Stimulated activated CD4-positive, alpha-beta T cell treated with anti-CD3 and anti-CD28 coated beads, Interleukin-12 subunit alpha, Interleukin-12 subunit beta, amount 100 ng/mL, for 4 hours (primary cell): Measurements from ENCODE around the gene AZU1.

ENCODE experiments used
- DNase-seq: peaks from one replicate; pipeline ENCODE4 v3.0.0-alpha.2; 2020

The AZU1 gene, protein sequence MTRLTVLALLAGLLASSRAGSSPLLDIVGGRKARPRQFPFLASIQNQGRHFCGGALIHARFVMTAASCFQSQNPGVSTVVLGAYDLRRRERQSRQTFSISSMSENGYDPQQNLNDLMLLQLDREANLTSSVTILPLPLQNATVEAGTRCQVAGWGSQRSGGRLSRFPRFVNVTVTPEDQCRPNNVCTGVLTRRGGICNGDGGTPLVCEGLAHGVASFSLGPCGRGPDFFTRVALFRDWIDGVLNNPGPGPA

DNA sequence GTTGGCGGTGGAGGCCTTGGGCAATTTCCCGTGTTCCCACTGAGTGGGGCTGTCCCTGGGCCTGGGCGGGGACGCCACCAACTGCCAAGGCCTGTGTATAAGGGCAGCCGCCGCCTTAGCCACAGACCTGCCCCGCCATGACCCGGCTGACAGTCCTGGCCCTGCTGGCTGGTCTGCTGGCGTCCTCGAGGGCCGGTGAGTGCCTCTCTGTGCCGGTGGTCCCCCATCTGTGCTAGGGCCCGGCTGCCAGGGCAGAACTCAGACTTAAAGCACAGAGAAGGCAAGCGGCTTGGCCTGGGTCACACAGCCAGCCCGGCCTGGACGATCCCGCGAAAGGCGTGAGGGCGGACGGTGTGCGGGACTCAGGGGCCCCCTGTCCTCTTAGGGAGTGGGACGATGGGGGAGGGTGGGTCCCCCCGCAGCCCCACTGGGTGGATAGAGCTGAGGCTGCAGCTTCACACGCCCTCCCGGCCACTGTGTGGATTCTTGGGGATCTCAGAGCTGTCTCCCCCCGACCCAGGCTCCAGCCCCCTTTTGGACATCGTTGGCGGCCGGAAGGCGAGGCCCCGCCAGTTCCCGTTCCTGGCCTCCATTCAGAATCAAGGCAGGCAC, at the start of gene AZU1:
Gene AZU1 (plus strand): TSS at position 128 of the 612 bp plus-strand sequence. CDS start 10 bp downstream, at position 138.
- no peak for DNase-seq

DNA sequence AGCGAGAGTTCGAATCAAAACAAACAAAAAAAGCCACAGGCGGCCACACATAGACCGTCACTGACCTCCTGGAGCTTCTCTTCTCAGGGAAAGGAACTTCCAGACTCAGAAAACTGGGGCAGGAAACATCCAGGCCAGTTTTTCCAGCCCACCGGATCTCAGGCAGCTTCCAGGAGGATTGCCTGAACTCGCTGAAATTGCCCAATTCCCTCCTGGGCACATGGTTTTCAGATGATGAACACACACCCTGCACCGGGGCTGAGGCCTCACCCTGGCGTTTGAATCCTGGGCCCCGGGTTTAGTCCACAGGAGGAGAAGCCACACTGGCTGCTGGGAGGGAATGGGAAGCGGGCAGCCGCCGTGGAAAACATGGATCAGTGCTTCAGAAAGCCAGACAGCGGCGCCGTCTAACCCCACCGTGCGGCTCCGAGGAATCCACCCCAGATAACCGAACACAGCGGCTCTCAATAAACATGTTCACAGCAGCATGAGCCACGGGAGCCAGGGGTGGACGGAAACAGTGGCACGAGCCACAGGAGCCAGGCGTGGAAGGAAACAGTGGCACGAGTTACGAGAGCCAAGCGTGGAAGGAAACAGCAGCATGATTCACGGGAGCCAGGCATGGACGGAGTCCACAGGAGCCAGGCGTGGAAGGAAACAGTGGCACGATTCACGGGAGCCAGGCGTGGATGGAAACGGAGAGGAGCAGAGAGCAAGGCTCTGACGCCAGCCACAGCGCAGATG, 48.6 kb upstream of the AZU1 start:
- no peak for DNase-seq

DNA sequence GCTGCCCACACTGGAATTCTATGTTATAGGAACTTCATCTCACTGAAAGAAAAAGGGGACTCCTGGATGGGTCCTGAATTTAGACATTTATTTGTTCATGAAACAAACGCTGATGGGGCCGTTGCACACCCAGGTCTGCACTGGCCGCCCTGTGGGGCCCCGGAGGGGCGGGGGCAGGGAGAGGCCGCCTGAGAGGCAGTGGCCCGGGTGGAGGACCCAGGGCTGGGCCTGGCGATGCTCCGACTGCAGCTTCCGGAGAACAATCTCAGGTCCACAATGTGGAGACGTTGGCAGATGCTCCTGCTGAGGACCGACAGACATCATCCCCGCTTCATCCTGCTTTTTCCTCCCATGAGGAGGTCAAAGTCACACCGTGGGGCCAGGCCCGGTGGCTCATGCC, 46.7 kb upstream of the AZU1 start:
- no peak for DNase-seq

DNA sequence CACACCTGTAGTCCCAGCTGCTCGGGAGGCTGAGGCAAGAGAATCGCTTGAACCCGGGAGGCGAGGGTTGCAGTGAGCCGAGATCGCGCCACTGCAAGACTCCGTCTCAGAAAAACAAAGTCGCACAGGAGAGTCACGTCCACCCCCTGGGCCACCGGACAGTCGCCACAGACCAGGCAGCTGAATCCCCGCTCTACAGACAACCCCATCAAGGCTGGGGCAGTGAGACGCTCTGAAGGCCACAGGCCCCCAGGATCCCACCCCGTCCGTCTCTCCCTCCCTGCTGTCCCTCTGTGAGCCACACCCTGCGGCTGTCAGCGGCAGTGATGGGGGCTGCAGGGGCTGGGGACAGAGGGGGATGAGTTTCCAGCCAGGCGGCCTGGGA, 45.8 kb upstream of the AZU1 start:
- no peak for DNase-seq

DNA sequence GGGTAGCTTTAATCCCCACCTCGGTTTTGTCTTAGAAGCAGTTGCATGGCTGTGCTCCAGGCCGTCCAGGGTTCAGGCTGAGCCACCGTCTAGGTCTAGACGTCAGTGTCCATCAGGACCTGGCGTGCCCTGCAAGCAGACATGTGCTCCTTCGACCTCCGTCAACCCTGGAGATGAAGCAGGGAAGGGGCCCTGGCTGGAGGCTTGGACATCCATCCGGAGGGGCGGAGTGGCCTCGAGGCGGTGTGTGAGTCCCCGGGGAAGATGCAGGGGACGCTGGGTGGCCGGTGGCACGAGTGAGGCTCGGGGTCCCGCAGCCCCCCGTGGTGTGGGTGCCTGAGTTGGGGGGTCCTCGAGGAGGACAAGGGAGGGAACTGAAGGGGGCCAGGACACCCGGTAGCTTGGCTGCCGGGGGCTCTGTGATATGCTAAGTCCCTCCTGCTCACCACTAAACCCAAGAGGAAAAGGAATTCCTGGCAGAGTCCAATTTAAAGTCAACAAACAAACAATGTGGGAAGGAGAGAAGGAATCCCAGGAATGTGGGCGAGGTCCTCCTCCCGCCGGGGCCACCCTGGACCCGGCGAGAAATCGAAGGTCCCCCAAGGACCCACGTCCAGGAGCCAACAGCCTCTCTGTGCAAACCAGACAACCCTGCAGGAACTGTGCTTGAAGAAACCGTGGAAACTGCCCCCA, 45.3 kb upstream of the AZU1 start:
- no peak for DNase-seq

DNA sequence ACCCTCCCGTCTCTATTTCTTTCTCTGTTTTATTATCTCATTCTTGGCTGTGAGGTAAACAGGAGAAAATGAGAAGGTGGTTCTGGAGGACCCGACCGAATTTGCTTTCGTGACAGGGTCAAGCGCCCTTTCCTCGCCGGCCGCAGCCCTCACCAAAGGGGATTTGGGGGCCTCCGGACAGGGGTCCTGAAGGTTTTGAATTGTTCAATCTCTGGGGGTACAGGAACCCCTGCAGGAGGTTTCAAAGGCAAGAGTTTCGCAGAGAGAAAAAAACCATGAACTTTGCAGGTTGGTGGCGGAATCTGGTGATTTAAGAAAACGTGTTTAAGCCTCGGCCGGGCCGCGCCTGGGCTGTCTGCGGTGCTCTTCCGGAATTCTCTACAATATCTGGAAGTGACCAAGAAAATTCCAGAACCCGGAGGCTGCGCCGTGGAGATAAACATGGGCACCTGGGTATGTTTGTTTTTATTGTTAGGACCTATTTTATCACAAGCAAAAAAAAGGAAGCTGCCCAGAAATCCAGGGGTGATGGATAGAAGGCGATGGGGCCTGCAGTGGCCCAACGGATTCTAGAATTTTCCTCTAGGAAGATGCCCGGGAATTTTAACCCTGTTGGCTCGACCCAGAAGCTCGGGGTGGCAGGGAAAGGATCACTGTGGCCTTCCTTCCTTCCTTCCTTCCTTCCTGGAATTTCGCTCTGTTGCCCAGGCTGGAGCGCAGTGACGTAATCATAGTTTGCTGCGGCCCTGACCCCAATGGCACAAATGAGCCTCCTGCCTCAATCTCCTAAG, 44.6 kb upstream of the AZU1 start:
- DNase-seq, result no peak

DNA sequence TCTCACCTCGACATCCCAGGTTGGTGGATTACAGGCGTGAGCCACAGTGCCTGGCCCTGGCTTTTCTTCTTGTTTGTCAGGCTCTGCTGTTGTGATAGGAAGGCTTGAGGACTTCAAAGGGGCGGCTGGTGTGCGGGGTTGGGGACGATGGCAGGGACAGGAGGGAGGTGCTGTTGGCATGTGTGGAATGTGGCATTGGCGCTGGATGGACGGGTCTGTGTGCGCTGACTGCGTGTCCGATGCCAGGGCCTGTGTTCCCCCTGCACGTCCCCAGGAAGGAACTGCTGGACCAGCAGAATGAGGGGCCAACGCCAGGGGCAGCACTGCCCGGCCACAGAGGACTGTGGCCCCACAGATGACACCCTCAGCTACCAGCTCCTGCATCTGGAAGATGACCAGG, 43.1 kb upstream of the AZU1 start:
- no peak for DNase-seq

DNA sequence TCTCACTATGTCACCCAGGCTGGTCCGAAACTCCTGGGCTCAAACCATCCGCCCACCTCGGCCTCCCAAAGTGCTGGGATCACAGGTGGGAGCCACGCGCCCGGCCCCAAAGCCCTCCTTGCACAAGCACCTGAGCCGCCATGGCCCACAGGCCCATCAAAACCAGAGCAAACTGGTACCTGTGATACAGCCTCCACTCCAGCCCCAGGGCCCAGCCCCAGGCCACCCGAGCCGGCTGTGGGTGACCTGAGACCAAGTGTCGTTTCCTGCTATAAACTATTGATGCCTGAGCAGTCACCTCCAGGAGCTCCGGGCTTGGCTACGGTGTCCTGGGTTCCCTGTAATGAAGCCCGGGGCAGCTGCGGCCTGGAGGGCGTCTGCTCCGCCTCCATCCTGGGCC, 40.1 kb upstream of the AZU1 start:
- no peak for DNase-seq

DNA sequence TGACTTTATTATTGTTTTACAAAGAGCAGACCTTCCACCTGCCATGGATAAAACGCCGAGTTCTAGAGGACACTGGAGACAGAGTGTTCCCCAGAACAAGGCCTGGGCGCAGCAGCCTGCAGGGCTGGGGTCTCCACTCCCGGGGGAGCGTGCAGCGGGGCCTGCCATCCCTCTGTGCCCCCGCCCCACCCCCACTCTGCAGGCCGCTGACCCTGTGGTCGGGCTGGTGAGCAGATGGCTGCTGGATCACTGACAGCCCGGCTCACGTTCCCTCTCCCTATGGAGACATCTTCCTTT, 39.0 kb upstream of the AZU1 start:
- no peak for DNase-seq

DNA sequence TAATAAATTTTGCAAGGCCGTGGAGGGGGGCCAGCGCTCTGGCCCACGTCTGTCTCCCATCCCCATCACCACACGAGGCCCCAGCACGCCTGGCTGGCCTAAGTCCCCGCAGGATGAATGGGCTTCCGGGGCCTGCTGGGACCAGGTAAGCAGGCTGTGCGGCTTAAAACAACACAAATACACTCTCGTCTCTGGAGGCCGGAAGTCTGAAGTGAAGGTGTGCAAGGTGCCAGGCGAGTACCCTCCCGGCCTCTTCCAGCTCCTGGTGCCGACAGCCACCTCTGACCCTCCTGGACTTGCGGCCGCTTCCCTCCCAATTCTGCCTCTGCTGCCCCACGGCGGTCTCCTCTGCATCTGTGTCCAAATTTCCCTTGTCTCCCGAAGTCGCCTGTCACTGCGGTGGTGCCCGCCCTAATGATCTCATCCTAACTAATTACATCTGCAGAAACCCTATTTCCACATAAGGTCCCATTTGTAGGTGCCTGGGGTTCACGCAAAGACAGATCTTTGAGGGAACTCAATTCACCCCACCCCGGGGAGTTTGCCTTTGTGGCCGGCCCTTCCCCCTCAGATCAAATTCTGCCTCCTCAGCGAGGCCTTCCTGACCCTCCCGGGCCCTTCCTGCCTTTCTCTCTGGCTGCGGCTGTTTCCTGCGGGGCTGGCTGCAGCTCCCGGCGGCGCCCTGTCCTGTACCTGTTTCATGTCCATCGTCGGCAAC, 38.5 kb upstream of the AZU1 start:
- DNase-seq, result no peak

DNA sequence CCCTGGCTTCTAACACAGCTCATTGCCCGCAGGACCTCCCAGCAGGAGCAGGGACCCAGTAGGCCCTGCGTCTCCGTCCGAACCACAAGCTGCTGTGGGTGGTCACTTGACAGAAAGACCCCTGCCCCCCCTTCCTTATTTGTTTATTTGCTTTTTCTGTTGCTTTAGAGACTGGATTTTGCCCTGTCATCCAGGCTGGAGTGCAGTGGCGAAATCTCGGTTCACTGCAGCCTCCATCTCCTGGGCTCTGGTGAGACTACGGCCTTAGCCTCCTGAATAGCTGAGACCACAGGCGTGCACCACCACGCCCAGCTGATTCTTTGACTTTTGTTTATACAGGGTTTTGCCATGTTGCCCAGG, 38.0 kb upstream of the AZU1 start:
- DNase-seq, result no peak

DNA sequence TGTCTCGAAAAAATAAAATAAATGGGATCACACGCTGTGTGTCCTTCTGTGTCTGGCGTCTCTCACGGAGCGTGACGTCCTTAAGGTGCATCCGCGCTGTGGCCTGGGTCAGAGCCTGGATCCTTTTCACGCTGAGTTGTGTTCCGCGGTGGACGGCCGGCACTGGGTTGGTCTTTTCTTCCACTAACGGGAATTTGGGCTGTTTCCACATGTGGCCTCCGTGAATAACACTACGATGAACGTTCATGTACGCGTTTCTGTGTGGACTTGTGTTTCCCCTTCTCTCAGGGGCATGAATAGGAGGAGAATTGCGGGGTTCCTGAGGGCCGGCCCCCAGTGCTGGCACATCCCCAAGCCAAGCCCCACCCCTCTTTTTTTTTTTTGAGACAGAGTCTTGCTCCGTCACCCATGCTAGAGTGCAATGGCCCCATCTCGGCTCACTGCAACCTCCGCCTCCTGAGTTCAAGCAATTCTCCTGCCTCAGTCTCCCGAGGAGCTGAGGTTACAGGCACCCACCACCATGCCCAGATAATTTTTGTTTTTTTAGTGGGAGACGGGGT, 36.5 kb upstream of the AZU1 start:
- DNase-seq, result no peak

DNA sequence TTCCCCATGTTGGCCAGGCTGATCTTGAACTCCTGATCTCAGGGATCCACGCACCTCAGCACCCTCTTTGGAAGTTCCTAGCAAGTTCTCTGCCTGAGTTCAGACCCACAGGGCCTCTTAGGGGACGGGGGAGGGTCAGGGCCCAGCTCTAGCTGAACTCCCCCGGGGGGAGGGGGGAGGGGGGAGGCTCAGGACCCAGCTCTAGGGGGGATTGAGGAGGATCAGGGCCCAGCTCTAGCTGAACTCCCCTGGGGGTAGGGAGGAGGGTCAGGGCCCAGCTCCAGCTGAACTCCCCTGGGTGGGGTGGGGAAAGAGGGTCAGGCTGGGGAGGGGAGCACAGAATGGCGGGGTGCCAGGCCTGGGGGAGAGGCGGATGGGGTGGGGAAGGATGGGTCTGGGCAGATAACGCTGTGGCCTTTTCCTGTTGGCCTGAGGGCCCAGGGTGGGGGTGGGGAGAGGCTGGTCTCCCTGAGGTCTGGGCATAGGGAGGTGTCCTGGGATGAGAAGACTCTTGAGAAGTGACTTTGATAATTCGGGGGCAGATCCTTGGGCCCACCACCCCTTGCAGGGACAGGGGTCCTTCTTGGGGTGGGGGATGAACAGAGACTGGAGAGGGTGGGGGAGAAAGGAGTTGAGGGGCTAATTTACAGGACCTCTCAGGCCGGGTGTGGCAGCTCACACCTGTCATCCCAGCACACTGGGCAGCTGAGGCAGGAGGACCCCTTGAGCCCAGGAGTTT, 35.9 kb upstream of the AZU1 start:
- DNase-seq, result no peak

DNA sequence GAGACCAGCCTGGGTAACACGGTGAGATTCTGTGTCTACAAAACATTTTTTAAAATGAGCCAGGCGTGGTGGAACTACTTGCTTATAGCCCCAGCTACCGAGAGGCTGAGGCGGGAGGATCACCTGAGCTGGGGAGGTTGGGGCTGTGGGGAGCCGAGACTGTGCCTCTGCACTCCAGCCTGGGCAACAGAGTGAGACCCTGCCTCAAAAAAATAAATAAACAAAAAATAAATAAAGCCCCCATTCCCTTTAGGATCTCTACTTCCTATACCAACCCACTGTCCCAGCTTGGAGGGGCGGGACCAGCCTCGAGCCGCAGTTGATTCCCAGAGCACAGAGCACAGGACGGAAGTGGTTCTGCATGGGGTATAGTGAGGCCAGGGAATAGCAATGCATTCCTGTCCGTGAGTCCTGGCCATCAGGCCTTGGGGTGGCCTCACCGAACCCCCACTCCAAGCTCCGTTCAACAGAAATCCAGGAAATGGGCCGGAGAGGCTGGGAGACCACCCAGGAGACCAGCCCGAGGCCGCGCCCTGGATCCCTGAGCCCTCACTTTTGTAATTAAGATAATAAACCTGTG, 35.2 kb upstream of the AZU1 start:
- DNase-seq, result no peak

DNA sequence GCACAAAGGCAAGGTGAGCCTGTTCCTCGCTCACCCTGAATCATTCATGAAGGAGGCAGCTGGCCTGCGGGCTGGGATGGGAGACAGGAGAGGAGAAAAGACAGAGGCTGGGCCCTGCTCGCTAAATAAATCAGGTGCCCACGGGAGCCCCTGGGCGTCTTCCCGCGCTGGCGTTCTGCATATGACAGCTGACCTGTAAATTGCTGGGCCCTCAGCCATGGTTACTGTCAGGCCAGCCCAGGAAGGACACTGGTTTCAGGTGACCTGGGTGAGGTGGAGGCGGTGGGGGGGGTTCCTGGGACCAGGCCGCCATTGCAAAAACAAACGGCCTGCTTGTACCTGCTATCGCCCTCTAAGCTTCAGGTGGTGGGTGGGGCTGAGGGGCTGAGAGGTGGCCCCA, 33.8 kb upstream of the AZU1 start:
- DNase-seq, result no peak

DNA sequence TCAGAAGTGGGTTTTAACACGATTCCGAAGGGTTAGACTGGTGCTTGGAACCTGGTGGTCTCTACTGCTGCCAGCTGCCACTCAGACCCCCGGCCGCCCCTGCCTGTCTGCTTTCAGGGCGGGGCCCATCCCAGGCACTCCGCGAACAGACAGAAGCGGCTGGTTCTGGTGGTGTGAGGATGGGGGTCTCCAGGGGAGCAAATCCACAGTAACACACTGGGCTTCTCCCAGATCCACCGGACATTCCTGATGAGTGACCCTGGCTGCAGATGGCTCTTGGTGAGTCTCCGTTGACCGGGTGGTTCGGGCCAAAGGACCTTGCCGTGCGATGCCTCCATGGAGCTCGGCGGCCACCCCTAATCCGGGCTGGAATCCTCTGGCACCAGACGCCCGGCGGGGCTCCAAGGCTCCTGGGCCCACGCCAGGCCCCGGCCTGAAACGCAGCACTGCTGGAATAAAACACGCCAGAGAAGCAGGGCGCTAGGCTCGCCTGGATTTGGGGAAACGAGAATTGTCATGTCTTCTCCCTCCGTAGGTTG, 32.5 kb upstream of the AZU1 start:
- no peak for DNase-seq

DNA sequence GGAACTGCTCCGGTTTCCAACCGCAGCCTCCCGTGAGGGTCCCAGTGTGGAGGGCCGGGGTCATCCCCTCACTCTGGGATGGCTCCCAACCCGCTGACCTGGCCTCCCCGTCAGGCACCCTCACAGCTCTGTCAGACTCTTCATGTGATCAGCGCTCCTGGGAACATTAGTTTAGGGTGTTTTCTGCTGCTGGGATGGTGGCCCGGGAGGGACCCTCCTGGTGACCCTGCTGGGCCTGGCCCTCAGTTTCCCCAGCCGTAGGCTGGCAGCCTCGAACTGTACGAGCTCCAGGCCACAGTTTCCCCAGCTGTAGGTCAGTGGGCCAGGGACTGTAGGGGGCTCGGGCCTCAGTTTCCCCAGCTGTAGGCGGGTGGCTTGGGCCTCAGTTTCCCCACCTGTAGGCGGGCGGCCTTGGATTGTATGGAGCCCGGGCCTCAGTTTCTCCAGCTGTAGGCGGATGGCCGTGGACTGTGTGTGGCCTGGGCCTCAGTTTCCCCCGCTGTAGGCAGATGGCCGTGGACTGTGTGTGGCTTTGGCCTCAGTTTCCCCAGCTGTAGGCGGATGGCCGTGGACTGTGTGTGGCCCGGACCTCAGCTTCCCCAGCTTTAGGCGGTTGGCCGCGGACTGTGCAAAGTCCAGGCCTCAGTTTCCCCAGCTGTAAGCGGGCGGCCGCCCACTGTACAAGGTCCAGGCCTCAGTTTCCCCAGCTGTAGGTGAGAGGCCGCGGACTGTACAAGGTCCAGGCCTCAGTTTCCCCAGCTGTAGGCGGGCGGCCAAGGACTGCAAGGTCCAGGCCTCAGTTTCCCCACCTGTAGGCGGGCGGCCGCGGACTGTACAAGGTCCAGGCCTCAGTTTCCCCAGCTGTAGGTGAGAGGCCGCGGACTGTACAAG, 31.7 kb upstream of the AZU1 start:
- no peak for DNase-seq

DNA sequence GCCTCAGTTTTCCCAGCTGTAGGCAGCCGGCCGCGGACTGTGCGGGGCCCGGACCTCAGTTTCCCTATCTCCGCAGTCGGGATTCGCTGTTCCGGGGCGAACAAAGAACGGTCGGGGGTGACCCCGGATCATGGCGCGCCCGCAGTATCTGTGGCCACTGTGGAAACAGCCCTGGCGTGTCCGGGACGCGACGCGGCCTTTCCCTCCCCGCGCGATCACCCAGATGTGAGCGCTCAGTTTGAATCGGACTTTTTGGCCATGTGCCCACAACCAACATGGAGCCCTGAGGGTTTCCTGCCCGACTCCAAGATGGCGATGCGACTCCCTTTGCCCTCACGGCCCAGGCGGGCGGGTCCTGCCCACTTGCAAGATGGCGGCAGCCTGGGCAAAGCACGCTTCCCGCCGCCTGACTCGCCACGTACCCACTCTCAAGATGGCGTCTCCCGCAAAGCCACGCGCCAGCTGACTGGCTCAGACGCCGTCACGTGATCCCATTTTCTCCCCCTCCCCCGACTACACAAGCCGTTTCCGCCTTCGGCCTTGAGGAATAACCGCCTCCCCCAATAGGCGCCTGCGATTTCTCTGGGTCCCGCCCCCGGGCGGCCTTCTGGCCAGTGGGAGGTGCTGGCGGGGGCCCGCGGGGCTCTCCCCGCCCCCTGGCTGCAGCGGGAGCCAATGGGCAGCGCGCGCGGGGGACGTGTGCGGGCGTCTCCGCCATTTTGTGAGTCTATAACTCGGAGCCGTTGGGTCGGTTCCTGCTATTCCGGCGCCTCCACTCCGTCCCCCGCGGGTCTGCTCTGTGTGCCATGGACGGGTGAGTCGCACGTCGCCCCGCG, 30.7 kb upstream of the AZU1 start, which contains the start of gene PTBP1:
Gene PTBP1 (plus strand): TSS at position 761 of the 836 bp plus-strand sequence. CDS start 46 bp downstream, at position 807.
- DNase-seq, result peak; percentile 95
